Adrenal gland (tissue), 12 donors: ENCODE measurements around the gene UBE2E2. TPM values are rescaled to one million over a fixed set of nuclear protein-coding genes. Genes with fewer than 3 reads are reported as not detected.

Experiments
- DNase-seq, 7 donors: peaks; one replicate each; pipeline ENCODE4 v3.0.0-alpha.2; 2019 to 2020
- H3K27ac ChIP-seq, 5 donors: fragments of 200-600 bp; sonication (generic) in 4 of 5; 1 replicate in 3 of 5; 2 replicates in 2 of 5; pipeline versions ENCODE4 v1.5.1 to v1.8.0; 2016 to 2020; ENCODE audit warnings: mild to moderate bottlenecking in 1 of 5
- H3K27me3 ChIP-seq: fragments of 200-600 bp; 2 replicates; pipeline ENCODE4 v1.8.0; 2021
- H3K36me3 ChIP-seq, 2 donors: fragments of 200-600 bp; replicated peaks in 1 of 2; 1 replicate in 1 of 2; 2 replicates in 1 of 2; pipeline versions ENCODE4 v1.5.1 to v1.8.0; 2018 to 2022
- H3K4me1 ChIP-seq, 2 donors: fragments of 200-600 bp; replicated peaks in 1 of 2; 1 replicate in 1 of 2; 2 replicates in 1 of 2; pipeline versions ENCODE4 v1.5.1 to v1.8.0; 2018 to 2021
- H3K4me3 ChIP-seq, 4 donors: fragments of 200-600 bp; sonication (generic) in 3 of 4; one replicate each; pipeline ENCODE4 v1.5.1; 2016 to 2018
- H3K9me3 ChIP-seq, 3 donors: fragments of 200-600 bp; sonication (generic) in 1 of 3; replicated peaks in 1 of 3; 1 replicate in 2 of 3; 2 replicates in 1 of 3; pipeline versions ENCODE4 v1.5.1 to v1.8.0; 2016 to 2021
- POLR2A ChIP-seq, 2 donors: fragments of 450-650 bp; IDR thresholded peaks; one replicate each; pipeline ENCODE4 v1.6.1; 2017; ENCODE audit warnings: antibody characterized with exemption in 2 of 2, mild to moderate bottlenecking in 2 of 2, moderate library complexity in 1 of 2
- WGBS, 4 donors: extraction: QIAGEN DNeasy Blood & Tissue Kit in 2 of 4; methylation state at CpG; one replicate each; pipeline versions ENCODE4 v1.1.5 to v1.1.7; 2013 to 2017; 5-methylcytosine and 5-hydroxymethylcytosine counted together
- intact Hi-C, 2 donors: fragments of 100-400 bp; cut with DNase I; formaldehyde crosslinking; loops; one replicate each; pipeline versions ENCODE4 v1.14.1 to v1.15.0; 2022 to 2023
- polyA plus RNA-seq, 3 donors: library from polyadenylated mRNA; stranded (reverse); fragments of 200-250 nt in 2 of 3; fragments of 350-450 nt in 1 of 3; fragmentation: Illumina TruSeq in 1 of 3; extraction: RNeasy Lipid Tissue Mini Kit (QIAGEN cat#74804) in 1 of 3; gene quantifications; one replicate each; pipeline ENCODE4 v1.2.3, GENCODE V29; 2013 to 2014
- total RNA-seq, 9 donors: library from RNA; depleted of rRNA in 4 of 9; stranded (reverse); fragments of >200 nt in 4 of 9; fragments of 120-200 nt in 1 of 9; fragmentation: NEBNext Ultra II Directional in 1 of 9; extraction: Animal tissue kit (Norgen Biotek cat#: 25700) in 1 of 9; gene quantifications; one replicate each; pipeline versions ENCODE4 v1.1.0 to v1.2.4, GENCODE V29; 2013 to 2023
- TF ChIP-seq, protein P1 (sequence below), 6 experiments: fragments of 450-650 bp in 4 of 6; fragments of 200-600 bp in 2 of 6; sonication (generic) in 1 of 6; IDR thresholded peaks; 1 replicate in 5 of 6; 2 replicates in 1 of 6; pipeline versions ENCODE4 v1.5.1 to v1.8.0; 2016 to 2021; ENCODE audit warnings: antibody characterized with exemption in 6 of 6, mild to moderate bottlenecking in 2 of 6, moderate library complexity in 1 of 6
- donor health status: healthy with polysubstance abuse.
- donor health status: Bipolar disorder and iron deficiency.
- donor health status: DM: yes; HTN: yes; CAD: no.
- donor health status: DM: no; HTN: no; CAD: no.
- donor health status: DM: no; HTN: no; CAD: no.
- donor health status: DM: yes; HTN: yes; CAD: no.

The UBE2E2 gene
- total and polyA plus RNA-seq, 12 donors, result 9.3 to 29.6 (median 20.7) TPM

DNA sequence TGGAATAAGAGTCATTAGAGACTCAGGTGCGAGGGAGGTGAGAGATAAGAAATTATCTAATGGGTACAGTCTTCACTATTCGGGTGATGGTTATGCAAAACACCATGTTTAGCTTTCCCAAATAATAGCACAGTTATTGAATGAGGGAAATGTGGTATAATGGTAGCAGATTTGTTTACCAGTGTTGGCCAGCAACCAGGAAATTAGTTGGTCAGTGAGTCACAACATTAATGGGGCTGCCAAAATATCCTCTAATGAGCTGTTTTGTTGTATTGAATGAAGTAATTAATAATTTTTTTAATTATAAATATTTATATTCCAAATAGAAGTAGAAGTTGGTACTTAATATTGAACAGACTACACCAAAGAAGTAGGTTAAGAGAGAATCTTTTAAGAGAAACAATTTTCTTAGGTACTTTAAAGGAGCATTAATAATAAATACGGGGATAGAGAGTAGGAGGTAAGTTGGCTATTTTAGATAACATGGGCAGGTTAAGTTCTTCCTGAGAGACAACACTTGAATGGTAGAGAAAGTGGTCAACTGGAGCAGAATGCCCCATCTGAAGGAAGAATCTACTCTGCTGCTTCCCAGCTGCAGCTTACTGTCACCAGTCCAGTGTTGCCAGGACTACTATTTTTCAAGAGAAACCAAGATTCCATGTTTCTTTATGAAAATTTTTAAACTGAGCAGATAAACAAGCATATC is 218.8 kb downstream of the UBE2E2 start:
- WGBS, 4 donors, result 87 to 94% (median 91%) methylated on average over 3 of the region's 3 CpGs
- intact Hi-C loops, result no loop called here

DNA sequence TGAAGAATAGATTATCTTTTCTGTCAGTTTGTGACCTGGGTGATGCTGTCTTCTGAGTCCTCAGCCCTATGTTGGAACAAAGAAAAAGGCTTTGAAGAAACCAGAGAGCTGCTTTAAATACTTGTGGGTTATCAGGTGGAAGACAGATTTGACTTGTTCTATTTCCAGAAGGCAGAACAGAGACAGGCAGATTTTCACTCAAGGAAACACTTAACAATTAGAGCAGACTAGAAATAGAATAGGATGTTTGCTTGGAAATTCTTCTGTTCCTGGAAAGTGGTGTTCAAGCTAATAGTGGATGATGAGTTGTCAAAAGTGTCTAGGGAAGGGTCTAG is 219.4 kb downstream of the UBE2E2 start:
- no peak for DNase-seq
- Histone ChIP-seq H3K27ac (no peak overlapping the region), H3K27me3 (no peaks in the 10 kb centered on the region), H3K4me3 (no peak overlapping the region), H3K4me1 (no peaks in the 10 kb centered on the region), H3K36me3 (no peaks in the 10 kb centered on the region), H3K9me3 (no peaks in the 10 kb centered on the region)
- intact Hi-C loops, result no loop called here
- TF ChIP-seq, protein P1, sequence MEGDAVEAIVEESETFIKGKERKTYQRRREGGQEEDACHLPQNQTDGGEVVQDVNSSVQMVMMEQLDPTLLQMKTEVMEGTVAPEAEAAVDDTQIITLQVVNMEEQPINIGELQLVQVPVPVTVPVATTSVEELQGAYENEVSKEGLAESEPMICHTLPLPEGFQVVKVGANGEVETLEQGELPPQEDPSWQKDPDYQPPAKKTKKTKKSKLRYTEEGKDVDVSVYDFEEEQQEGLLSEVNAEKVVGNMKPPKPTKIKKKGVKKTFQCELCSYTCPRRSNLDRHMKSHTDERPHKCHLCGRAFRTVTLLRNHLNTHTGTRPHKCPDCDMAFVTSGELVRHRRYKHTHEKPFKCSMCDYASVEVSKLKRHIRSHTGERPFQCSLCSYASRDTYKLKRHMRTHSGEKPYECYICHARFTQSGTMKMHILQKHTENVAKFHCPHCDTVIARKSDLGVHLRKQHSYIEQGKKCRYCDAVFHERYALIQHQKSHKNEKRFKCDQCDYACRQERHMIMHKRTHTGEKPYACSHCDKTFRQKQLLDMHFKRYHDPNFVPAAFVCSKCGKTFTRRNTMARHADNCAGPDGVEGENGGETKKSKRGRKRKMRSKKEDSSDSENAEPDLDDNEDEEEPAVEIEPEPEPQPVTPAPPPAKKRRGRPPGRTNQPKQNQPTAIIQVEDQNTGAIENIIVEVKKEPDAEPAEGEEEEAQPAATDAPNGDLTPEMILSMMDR (IDR thresholded peaks at IDR 0.05), result no peak
- TF ChIP-seq POLR2A (IDR thresholded peaks at IDR 0.05), result no peak

More for the DNA sequence above, 218.8 kb downstream of the UBE2E2 start:
- DNase-seq, result no peak
- Histone ChIP-seq H3K27me3 (no peaks in the 10 kb centered on the region), H3K27ac (no peak overlapping the region), H3K4me3 (no peak overlapping the region), H3K36me3 (no peaks in the 10 kb centered on the region), H3K9me3 (no peaks in the 10 kb centered on the region), H3K4me1 (no peaks in the 10 kb centered on the region)
- TF ChIP-seq POLR2A (IDR thresholded peaks at IDR 0.05), result no peak
- TF ChIP-seq, protein P1 (IDR thresholded peaks at IDR 0.05), result no peak

GRCh38 chr3:23425410-23425809 is 222.3 kb downstream of the UBE2E2 start:
- H3K4me1 ChIP-seq, result no peaks in the 10 kb centered on the region
- no peaks in the 10 kb centered on the region for H3K36me3 ChIP-seq
- intact Hi-C loops, result no loop called here
- WGBS, 4 donors, result 90 to 98% (median 92%) methylated on average over 3 of the region's 3 CpGs
- no peak for TF ChIP-seq POLR2A (IDR thresholded peaks at IDR 0.05)
- TF ChIP-seq, protein P1 (IDR thresholded peaks at IDR 0.05), result no peak
- H3K27ac ChIP-seq, result no peak overlapping the region
- no peaks in the 10 kb centered on the region for H3K27me3 ChIP-seq
- no peak for DNase-seq
- H3K9me3 ChIP-seq, result no peaks in the 10 kb centered on the region
- no peak overlapping the region for H3K4me3 ChIP-seq

GRCh38 chr3:23430781-23431398 is 227.8 kb downstream of the UBE2E2 start:
- intact Hi-C loops, result no loop called here
- H3K27ac ChIP-seq, result no peak overlapping the region
- H3K4me1 ChIP-seq, result no peaks in the 10 kb centered on the region
- WGBS, 4 donors, result 81 to 96% (median 83%) methylated on average over 2 of the region's 2 CpGs
- no peak for TF ChIP-seq POLR2A (IDR thresholded peaks at IDR 0.05)
- TF ChIP-seq, protein P1 (IDR thresholded peaks at IDR 0.05), result no peak
- no peaks in the 10 kb centered on the region for H3K27me3 ChIP-seq
- H3K9me3 ChIP-seq, result no peaks in the 10 kb centered on the region
- H3K4me3 ChIP-seq, result no peak overlapping the region
- H3K36me3 ChIP-seq, result no peaks in the 10 kb centered on the region
- no peak for DNase-seq
